Measurements from ENCODE around the gene AIPL1. TPM values are rescaled to one million over a fixed set of nuclear protein-coding genes. Genes with fewer than 3 reads are reported as not detected.

AIPL1 gene
- total and polyA plus RNA-seq, 2 donors (not counting 3 experiments of a cell fraction or from before 2014, with no cell fraction given), result not detected

GRCh38 chr17:6461792-6462524, 27.0 kb upstream of the AIPL1 start:
- Histone ChIP-seq H3K4me1 (ENCODE audit: control insufficient read depth, extremely low read depth, insufficient read depth, low read length) (peaks cover 4% of the 10 kb centered on the region), H4K20me1 (replicated peaks; ENCODE audit: control insufficient read depth, extremely low read depth, insufficient read depth, low read length) (no peaks in the 10 kb centered on the region), H3K9ac (replicated peaks; ENCODE audit: extremely low read depth, insufficient read depth, low read length) (no peak overlapping the region), H3K36me3 (ENCODE audit: control insufficient read depth in 2 of 2, extremely low read depth in 1 of 2, insufficient read depth in 2 of 2, low read length in 2 of 2) (no peaks in the 10 kb centered on the region), H3K27ac (ENCODE audit: insufficient read depth, low read depth, low read length) (no peak overlapping the region), H3K79me2 (ENCODE audit: control insufficient read depth, insufficient read depth, low read length) (no peaks in the 10 kb centered on the region), H3K4me3 (replicated peaks in 1 of 3; ENCODE audit: insufficient read depth in 1 of 3, low read depth in 1 of 3, low read length in 3 of 3) (no peak overlapping the region), H3K4me2 (ENCODE audit: insufficient read depth, low read length) (no peak overlapping the region), H3K27me3 (ENCODE audit: control insufficient read depth in 2 of 2, insufficient read depth in 2 of 2, low read length in 2 of 2) (no peaks in the 10 kb centered on the region), H3K9me3 (replicated peaks; ENCODE audit: control insufficient read depth, insufficient read depth, low read length) (no peaks in the 10 kb centered on the region), H3K9me1 (replicated peaks; ENCODE audit: control insufficient read depth, extremely low read depth, insufficient read depth, low read length) (no peaks in the 10 kb centered on the region), H2AFZ (ENCODE audit: low read depth, low read length) (no peak overlapping the region)
- CTCF ChIA-PET, result interaction anchor here (1.9 kb wide), 1 partner anchor 11 kb away, joined by 5 read pairs; no protein-coding TSS in a partner anchor
- DNase-seq (ENCODE audit: low read depth, low spot score) (no peak), FAIRE-seq (no peak)
- BruUV-seq (replicated peaks), result no TSS peak
- intact Hi-C loops (cut with micrococcal nuclease) (no loop called here), dilution Hi-C loops (cut with MboI; ENCODE audit: extremely low pct_ligation_motif_present, low sequenced_read_pairs) (no loop called here)
- POLR2A ChIA-PET, result no interaction called here
- TF ChIP-seq GATA2 (IDR thresholded peaks at IDR 0.05; ENCODE audit: insufficient read depth, insufficient read length, low read depth, low read length), result no peak
- TF ChIP-seq, protein P1, sequence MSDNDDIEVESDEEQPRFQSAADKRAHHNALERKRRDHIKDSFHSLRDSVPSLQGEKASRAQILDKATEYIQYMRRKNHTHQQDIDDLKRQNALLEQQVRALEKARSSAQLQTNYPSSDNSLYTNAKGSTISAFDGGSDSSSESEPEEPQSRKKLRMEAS (IDR thresholded peaks at IDR 0.05; ENCODE audit: insufficient read depth, insufficient read length), result no peak
- no peak for TF ChIP-seq CTCF (IDR thresholded peaks at IDR 0.05; ENCODE audit: extremely low read depth in 1 of 2, insufficient read depth in 1 of 2, low read depth in 1 of 2, low read length in 2 of 2)
- no peak for TF ChIP-seq POLR2A (IDR thresholded peaks at IDR 0.05; ENCODE audit: low read depth, low read length)
- TF ChIP-seq JUN (IDR thresholded peaks at IDR 0.05; ENCODE audit: borderline replicate concordance, insufficient read depth, insufficient read length, low read depth), result no peak
- no peak for TF ChIP-seq EZH2 (IDR thresholded peaks at IDR 0.05; ENCODE audit: borderline replicate concordance, low read depth, low read length, severe bottlenecking)
- TF ChIP-seq MYC (IDR thresholded peaks at IDR 0.05; ENCODE audit: low read depth, low read length), result no peak
- no peak for TF ChIP-seq POLR2AphosphoS5 (IDR thresholded peaks at IDR 0.05; ENCODE audit: insufficient read depth, low read depth, low read length)
- no peak for TF ChIP-seq FOS (IDR thresholded peaks at IDR 0.05; ENCODE audit: borderline replicate concordance, insufficient read depth, low read length)

Measured in endothelial cell of umbilical vein (primary cell).